GM20431 (cell line): ENCODE measurements around the gene WRAP53.

Experiments used
- in situ Hi-C: fragments of 300-500 bp; cut with MseI, MboI; formaldehyde crosslinking; loops from one replicate; pipeline ENCODE4 v1.15.0; 2020; ENCODE audit warnings: low sequenced_read_pairs; ENCODE audit not compliant: unreplicated experiment

The WRAP53 gene

DNA sequence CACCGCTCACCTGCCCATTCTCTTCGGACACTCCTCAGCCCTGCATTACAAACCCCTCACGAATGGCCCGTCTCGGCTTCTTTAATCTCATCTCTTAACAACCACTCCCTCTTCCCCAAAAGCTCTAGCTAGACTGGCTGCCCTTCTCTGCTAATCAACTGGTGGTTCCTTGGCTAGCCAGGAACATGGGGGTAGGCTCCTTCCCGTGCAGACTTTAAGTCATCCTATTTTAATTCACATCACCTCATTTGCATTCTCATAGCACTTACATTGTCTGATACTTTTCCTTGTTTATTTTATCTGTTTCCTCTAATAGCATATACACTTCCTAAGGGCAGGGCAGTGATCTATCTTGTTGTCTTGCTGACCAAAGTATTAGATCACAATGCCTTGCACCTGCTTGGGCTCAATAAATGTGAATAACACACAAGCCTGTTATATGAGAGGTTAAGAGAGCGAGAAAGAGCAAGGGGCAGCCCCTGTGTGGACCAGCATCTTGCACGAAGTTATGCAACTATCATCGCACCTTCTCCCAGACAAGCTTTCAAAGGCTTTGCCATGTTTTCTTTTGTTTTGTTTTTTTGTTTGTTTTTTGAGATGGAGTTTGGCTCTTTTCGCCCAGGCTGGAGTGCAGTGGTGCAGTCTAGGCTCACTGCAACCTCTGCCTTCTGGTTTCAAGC is 10.7 kb upstream of the WRAP53 start:
- in situ Hi-C loops = no loop called here

- in situ Hi-C loops = no loop called here
Measured at GRCh38 chr17:7684851-7685532, 3.3 kb upstream of the WRAP53 start.

DNA sequence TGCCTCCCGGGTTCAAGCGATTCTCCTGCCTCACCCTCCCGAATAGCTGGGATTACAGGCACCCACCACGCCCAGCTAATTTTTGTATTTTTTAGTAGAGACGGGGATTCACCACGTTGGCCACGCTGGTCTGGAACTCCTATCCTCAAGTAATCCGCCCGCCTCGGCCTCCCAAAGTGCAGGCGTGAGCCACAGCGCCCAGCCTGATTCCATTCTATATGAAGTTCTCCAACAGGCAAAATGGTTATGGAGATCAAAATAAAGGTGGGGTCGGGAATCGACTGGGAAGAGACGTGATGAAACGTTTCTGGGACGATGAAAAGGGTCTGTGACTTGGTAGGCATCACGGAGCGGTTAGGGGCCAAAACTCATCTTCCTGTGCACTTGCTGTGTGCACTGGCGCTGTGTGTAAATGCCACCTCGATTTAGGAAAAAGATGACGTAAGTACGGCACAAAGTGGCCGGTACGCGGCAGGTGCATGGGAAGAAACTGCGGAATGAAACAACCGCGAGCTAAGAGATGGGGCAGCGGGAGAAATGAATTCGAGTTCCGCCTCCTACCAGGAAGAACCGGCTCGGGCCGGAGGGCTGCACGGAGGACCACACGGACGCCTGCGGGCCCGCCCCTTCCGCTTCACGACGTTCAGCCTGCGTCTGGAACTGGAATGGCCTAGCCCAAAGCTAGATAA is 2.6 kb upstream of the WRAP53 start:
- in situ Hi-C loops = no loop called here

- in situ Hi-C loops = no loop called here
Measured at GRCh38 chr17:7686222-7687071, 1.8 kb upstream of the WRAP53 start.

DNA sequence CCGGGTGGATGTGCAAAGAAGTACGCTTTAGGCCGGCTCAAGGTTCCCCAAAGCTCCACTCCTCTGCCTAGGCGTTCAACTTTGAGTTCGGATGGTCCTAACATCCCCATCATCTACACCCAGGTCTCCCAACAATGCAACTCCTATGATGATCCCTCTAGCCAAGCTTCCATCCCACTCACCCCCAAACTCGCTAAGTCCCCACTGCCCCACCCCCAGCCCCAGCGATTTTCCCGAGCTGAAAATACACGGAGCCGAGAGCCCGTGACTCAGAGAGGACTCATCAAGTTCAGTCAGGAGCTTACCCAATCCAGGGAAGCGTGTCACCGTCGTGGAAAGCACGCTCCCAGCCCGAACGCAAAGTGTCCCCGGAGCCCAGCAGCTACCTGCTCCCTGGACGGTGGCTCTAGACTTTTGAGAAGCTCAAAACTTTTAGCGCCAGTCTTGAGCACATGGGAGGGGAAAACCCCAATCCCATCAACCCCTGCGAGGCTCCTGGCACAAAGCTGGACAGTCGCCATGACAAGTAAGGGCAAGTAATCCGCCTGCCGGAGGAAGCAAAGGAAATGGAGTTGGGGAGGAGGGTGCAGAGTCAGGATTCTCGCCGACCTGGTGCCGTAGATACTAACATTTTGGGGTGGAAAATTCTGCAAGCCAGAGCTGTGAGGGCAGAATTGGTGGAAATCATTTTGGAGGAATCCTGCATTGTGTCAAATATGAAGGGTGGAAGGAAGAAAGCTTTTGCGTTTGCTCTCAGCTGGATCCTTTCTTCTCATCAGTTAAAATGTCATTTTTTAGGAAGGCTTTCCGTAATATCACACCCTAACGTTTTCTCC is 987 bp upstream of the WRAP53 start, which contains the start of gene TP53:
TP53 (minus strand) TSS at position 419 of the 836 bp plus-strand sequence. CDS start 10,896 bp downstream, outside the sequence.
- in situ Hi-C loops = no loop called here

DNA sequence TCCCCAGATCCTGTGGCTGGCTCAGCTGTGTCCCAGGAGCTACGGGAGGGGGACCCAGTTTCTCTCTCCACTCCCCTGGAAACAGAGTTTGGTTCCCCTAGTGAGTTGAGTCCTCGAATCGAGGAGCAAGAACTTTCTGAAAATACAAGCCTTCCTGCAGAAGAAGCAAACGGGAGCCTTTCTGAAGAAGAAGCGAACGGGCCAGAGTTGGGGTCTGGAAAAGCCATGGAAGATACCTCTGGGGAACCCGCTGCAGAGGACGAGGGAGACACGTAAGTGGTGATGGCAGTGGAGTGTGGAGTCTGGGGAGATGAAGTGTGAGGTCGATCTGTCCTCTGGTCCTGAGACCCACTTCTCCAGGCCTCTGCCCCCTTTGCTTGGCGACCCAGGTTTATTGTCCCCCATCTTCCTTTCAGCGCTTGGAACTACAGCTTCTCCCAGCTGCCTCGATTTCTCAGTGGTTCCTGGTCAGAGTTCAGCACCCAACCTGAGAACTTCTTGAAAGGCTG is 585 bp downstream of the WRAP53 start:
- in situ Hi-C loops = no loop called here

DNA sequence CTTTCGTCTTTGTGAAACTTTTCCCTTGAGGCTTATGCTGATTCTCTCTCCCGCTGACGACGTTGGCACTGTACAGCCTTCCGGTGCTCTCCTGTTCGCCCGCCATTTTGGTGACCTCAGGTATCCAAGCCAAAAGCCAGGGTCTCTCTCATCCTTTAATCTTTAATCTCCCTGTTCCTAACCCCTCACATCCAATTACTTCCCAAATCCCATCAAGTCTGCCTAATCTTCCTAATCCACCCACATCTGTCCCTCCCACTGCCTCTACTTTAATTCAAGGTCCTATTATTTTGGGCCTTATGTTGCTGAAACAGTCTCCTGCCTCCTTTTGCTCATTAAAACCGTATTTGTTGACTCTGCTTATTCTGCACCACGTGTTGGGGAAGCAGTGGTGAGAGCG is 7.3 kb downstream of the WRAP53 start:
- in situ Hi-C loops = no loop called here

GRCh38 chr17:7697828-7698588 is 9.7 kb downstream of the WRAP53 start:
- in situ Hi-C loops = no loop called here

DNA sequence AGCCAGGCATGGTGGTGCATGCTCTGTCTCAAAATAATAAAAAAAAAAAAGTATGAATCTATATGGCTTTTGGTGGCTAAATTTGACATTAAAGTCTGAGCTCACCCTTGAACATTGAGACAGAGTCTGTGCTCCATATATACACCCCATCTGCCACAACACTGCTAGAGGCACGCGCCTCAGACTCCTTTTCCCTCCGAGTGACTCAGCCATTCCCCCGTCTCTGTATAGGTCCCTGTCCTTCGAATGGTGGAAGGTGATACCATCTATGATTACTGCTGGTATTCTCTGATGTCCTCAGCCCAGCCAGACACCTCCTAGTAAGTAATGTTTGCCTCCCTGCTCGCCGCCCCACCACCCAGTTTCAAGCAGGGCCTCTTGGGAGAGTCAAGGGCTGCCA is 12.2 kb downstream of the WRAP53 start:
- in situ Hi-C loops = no loop called here

DNA sequence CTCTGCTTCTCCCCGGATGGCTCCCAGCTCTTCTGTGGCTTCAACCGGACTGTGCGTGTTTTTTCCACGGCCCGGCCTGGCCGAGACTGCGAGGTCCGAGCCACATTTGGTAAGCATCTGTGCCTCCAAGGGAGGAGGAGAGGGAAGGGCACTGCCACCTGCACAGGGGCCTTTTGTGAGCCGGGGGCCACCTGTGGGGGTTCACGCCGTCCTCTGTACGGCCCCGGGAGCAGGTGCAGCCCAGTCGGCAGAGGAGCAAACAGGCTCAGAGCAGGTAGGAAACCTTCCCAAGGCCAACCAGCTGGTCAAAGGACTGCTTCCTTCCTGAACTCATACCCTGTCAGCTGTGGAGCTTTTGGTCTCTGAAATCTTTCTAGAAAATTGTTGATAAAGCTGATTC is 13.4 kb downstream of the WRAP53 start:
- in situ Hi-C loops = no loop called here

- in situ Hi-C loops = no loop called here
Measured at GRCh38 chr17:7702776-7703175, 14.5 kb downstream of the WRAP53 start.

DNA sequence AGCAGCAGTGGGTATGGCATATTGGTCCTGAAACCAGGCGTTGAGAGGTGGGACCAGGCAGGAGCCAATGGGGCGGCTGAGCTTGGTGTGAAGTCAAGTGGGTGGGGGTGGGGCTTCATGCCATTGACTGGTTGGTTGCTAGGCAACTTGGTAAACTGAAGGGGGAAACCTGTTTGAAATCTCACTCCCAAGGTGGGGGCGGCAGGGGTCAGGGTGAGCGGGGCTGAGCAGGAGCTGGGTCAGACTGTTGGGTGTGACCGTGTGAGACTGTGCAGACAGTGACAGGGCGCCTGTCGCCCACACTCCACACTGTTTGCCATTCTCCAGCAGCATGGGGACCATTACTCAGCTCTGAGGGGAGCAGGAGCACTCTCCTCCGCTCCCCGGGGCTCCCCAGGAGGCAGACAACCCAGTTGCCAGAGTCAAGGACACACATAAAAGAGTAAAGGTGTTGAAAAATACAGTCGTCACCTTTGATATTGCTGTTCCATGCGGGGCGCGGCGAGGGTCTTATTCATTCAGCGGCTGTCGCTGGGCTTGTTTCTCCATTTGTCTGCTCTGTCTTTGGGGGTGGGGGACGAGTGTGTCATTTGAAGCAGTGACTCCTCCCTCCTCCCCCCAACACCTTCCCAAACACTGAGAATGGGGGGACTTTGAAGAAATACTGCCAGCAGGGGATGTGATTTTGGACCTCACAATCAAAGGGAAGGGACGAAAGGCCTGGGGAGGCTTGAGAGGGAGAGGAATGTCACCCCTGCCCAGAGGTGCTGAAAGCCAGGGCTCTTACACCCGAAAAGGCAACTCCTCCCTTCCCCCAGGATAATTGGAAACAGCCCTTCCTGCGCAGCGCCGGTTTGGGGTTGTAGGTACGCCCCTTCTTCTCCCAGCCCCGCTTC is 15.6 kb downstream of the WRAP53 start:
- in situ Hi-C loops = no loop called here

- in situ Hi-C loops = no loop called here
Measured at GRCh38 chr17:7704601-7705268, 16.5 kb downstream of the WRAP53 start, which contains the start of gene EFNB3. EFNB3 (plus strand) TSS chr17:7705202; CDS start chr17:7705599, 397 bp downstream.

DNA sequence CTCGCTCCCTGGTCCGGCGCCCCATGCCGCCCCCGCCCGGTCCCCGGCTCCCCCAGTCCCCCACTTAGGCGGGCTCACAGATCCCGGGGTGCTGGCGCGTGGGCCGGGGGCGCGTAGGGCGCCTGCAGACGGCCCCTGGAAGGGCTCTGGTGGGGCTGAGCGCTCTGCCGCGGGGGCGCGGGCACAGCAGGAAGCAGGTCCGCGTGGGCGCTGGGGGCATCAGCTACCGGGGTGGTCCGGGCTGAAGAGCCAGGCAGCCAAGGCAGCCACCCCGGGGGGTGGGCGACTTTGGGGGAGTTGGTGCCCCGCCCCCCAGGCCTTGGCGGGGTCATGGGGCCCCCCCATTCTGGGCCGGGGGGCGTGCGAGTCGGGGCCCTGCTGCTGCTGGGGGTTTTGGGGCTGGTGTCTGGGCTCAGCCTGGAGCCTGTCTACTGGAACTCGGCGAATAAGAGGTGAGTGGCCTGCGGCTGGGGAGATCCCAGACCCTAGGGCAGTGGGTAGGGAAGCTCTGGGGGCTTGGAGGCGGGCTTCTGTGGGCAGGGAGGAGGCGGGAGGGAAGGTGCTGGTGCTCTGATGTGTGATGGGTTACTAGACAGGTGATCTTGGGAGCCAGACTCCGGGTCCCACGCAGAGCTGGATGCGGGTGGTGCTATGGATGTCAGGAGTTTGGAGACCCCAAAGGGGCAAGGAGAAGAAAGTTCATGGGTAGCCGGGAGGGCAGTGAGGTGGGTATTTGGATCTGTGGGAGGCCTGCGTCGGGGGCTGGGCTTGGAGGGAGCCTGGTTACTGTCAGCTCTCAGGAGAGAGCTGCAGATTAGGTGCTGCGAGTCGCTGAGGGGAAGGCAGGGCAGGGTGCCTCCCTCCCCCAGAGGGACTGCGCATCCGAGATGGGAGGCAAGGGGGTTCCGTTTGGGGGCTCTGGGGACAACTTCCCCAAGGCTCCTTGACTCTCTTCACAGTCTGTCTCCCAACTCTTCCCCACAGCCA is 17.3 kb downstream of the WRAP53 start:
- in situ Hi-C loops = no loop called here

GRCh38 chr17:7706631-7707354 is 18.5 kb downstream of the WRAP53 start:
- in situ Hi-C loops = no loop called here
